ENCODE measurements around the gene RARA.

The RARA gene

DNA sequence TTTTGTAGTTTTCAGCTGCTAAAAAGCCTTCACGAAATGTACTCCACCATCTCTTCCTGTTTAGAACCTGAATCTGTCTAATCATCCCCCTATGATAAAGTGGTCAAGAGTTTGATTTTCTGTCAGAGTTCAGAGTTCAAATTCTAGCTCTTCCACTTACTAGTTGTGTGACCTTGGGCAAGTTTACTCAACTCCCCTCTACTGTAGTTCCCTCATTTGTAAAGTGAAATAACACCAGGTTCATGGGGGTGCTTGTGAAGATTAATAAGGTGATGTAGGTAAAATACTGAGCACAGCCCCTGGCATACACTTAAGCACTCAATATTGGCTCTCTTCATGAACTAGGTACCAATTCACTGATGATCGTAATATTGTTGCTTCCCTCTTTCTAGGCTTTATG, 22.5 kb upstream of the RARA start:
- H2AFZ ChIP-seq (ENCODE audit: low read length) = no peak overlapping the region
- no peak overlapping the region for H3K9ac ChIP-seq (ENCODE audit: low read depth, low read length, poor library complexity, severe bottlenecking)
- no peak overlapping the region for H3K4me3 ChIP-seq (ENCODE audit: low read length, poor library complexity, severe bottlenecking)
- no peaks in the 10 kb centered on the region for H3K9me3 ChIP-seq (ENCODE audit: insufficient read depth, low read depth, low read length)
- H3K4me1 ChIP-seq (ENCODE audit: insufficient read depth, low read length, poor library complexity, severe bottlenecking) = peaks cover 28% of the 10 kb centered on the region
- no peaks in the 10 kb centered on the region for H3K9me2 ChIP-seq (replicated peaks; ENCODE audit: low read depth, low read length)
- peaks cover 34% of the 10 kb centered on the region for H3K79me2 ChIP-seq (ENCODE audit: insufficient read depth, low read length)
- peaks cover 16% of the 10 kb centered on the region; the same call in 1 of the 2 replicates for H3K36me3 ChIP-seq (ENCODE audit: insufficient read depth, low read length)
- no peak overlapping the region for H3K4me2 ChIP-seq (ENCODE audit: low read depth, low read length, poor library complexity, severe bottlenecking)
- TF ChIP-seq, protein P1, sequence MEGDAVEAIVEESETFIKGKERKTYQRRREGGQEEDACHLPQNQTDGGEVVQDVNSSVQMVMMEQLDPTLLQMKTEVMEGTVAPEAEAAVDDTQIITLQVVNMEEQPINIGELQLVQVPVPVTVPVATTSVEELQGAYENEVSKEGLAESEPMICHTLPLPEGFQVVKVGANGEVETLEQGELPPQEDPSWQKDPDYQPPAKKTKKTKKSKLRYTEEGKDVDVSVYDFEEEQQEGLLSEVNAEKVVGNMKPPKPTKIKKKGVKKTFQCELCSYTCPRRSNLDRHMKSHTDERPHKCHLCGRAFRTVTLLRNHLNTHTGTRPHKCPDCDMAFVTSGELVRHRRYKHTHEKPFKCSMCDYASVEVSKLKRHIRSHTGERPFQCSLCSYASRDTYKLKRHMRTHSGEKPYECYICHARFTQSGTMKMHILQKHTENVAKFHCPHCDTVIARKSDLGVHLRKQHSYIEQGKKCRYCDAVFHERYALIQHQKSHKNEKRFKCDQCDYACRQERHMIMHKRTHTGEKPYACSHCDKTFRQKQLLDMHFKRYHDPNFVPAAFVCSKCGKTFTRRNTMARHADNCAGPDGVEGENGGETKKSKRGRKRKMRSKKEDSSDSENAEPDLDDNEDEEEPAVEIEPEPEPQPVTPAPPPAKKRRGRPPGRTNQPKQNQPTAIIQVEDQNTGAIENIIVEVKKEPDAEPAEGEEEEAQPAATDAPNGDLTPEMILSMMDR (conservative IDR thresholded peaks at IDR 0.05; ENCODE audit: low read length) = no peak
- TF ChIP-seq EZH2phosphoT487 (IDR thresholded peaks at IDR 0.05; ENCODE audit: borderline replicate concordance) = no peak
- H3F3A ChIP-seq (ENCODE audit: low read depth) = no peaks in the 10 kb centered on the region
- H3K27me3 ChIP-seq (ENCODE audit: insufficient read depth, low read length, poor library complexity, severe bottlenecking) = no peaks in the 10 kb centered on the region
- peaks cover 22% of the 10 kb centered on the region for H4K20me1 ChIP-seq (ENCODE audit: insufficient read depth, low read length, poor library complexity, severe bottlenecking)

DNA sequence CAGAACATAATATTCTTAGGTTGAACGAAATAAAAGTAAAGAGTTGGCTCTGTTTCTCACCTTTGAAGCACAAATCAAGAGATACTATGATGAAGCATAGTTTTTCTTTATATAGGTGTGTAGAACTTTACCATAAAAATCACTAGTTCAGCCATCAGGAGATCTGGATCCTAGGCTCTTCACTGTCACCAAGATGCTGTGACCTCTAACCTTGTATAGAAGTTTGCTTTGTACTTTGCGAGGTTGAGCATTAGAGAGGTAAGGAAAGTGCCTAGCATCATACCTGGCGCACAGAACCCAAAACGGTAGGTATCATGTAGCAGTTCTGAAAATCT, 21.9 kb upstream of the RARA start:
- H3K9me3 ChIP-seq (ENCODE audit: insufficient read depth, low read depth, low read length) = no peaks in the 10 kb centered on the region
- H3K4me1 ChIP-seq (ENCODE audit: insufficient read depth, low read length, poor library complexity, severe bottlenecking) = peaks cover 28% of the 10 kb centered on the region
- TF ChIP-seq, protein P1 (conservative IDR thresholded peaks at IDR 0.05; ENCODE audit: low read length) = no peak
- no peak for TF ChIP-seq EZH2phosphoT487 (IDR thresholded peaks at IDR 0.05; ENCODE audit: borderline replicate concordance)
- peak overlapping the region; percentile 47 for H3K4me3 ChIP-seq (ENCODE audit: low read length, poor library complexity, severe bottlenecking)
- peaks cover 40% of the 10 kb centered on the region for H3K79me2 ChIP-seq (ENCODE audit: insufficient read depth, low read length)
- peak overlapping the region; percentile 74 for H2AFZ ChIP-seq (ENCODE audit: low read length)
- peaks cover 12% of the 10 kb centered on the region; the same call in 1 of the 2 replicates for H3K36me3 ChIP-seq (ENCODE audit: insufficient read depth, low read length)
- no peaks in the 10 kb centered on the region for H3K9me2 ChIP-seq (replicated peaks; ENCODE audit: low read depth, low read length)
- peaks cover 22% of the 10 kb centered on the region for H4K20me1 ChIP-seq (ENCODE audit: insufficient read depth, low read length, poor library complexity, severe bottlenecking)
- H3K27me3 ChIP-seq (ENCODE audit: insufficient read depth, low read length, poor library complexity, severe bottlenecking) = no peaks in the 10 kb centered on the region
- peak overlapping the region; percentile 54 for H3K4me2 ChIP-seq (ENCODE audit: low read depth, low read length, poor library complexity, severe bottlenecking)
- H3F3A ChIP-seq (ENCODE audit: low read depth) = no peaks in the 10 kb centered on the region
- no peak overlapping the region for H3K9ac ChIP-seq (ENCODE audit: low read depth, low read length, poor library complexity, severe bottlenecking)

DNA sequence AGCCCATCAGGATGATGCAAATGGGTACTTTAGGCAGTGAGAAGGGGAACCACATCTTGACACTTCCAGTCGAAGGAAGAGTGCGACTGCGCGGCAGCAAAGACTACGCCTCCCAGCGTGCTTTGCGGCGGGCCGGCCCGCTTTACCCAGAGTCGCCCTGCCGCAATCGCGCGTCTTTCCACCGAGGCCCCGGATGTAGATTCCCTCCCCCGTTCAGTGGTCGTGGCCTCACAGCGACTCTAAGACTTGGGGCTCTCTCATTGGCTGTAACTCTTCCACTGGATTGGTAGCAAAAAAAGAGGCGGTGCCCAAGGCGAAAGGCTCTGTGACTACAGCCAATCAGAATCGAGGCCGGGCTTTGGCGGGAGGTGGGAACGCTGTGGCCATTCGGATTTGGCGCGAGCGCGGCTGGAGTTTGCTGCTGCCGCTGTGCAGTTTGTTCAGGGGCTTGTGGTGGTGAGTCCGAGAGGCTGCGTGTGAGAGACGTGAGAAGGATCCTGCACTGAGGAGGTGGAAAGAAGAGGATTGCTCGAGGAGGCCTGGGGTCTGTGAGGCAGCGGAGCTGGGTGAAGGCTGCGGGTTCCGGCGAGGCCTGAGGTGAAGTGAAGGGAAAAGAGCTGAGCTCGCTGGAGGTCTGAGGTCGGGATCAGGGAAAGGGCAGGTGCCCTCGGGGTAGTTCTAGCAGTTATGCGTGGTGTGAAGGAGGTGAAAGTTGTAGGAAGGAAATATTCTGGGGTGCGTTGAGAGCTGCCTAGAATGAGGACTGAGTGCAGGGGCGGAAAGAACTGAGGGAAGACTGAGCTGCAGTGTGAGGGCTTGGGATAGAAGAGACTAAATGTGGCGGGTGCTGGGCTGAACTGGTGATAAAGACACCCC, 21.2 kb upstream of the RARA start, which contains the start of gene CDC6:
Gene CDC6 (plus strand): TSS at position 386 of the 876 bp plus-strand sequence. CDS start 1,542 bp downstream, outside the sequence.
- H3K79me2 ChIP-seq (ENCODE audit: insufficient read depth, low read length) = peaks cover 41% of the 10 kb centered on the region
- peak within 1 kb of the TSS; percentile 71 for H3K4me2 ChIP-seq (ENCODE audit: low read depth, low read length, poor library complexity, severe bottlenecking)
- H3K27me3 ChIP-seq (ENCODE audit: insufficient read depth, low read length, poor library complexity, severe bottlenecking) = no peaks in the 10 kb centered on the region
- H3F3A ChIP-seq (ENCODE audit: low read depth) = no peaks in the 10 kb centered on the region
- H4K20me1 ChIP-seq (ENCODE audit: insufficient read depth, low read length, poor library complexity, severe bottlenecking) = peaks cover 22% of the 10 kb centered on the region
- H3K36me3 ChIP-seq (ENCODE audit: insufficient read depth, low read length) = peaks cover 12% of the 10 kb centered on the region; the same call in 1 of the 2 replicates
- H3K4me1 ChIP-seq (ENCODE audit: insufficient read depth, low read length, poor library complexity, severe bottlenecking) = peaks cover 28% of the 10 kb centered on the region
- no peaks in the 10 kb centered on the region for H3K9me3 ChIP-seq (ENCODE audit: insufficient read depth, low read depth, low read length)
- no peak for TF ChIP-seq EZH2phosphoT487 (IDR thresholded peaks at IDR 0.05; ENCODE audit: borderline replicate concordance)
- TF ChIP-seq, protein P1 (conservative IDR thresholded peaks at IDR 0.05; ENCODE audit: low read length) = no peak
- peak within 1 kb of the TSS; percentile 94 for H3K4me3 ChIP-seq (ENCODE audit: low read length, poor library complexity, severe bottlenecking)
- no peaks in the 10 kb centered on the region for H3K9me2 ChIP-seq (replicated peaks; ENCODE audit: low read depth, low read length)
- peak within 1 kb of the TSS; percentile 87 for H3K9ac ChIP-seq (ENCODE audit: low read depth, low read length, poor library complexity, severe bottlenecking)
- H2AFZ ChIP-seq (ENCODE audit: low read length) = peak within 1 kb of the TSS; percentile 81
